GM12891 (cell line): Measurements from ENCODE around the gene DGCR2.

Experiments used
- PAX5 ChIP-seq: IDR thresholded peaks from 2 replicates; pipeline ENCODE4 v1.6.1; 2011; ENCODE audit warnings: low read length, moderate library complexity, mild to moderate bottlenecking; ENCODE audit not compliant: insufficient read depth, severe bottlenecking
- POLR2A ChIP-seq: IDR thresholded peaks from 2 replicates; pipeline ENCODE4 v1.6.1; 2011; ENCODE audit warnings: low read depth, low read length, control low read depth
- POLR2AphosphoS5 ChIP-seq: IDR thresholded peaks from 2 replicates; pipeline ENCODE4 v1.6.1; 2011; ENCODE audit warnings: low read depth, low read length, control low read depth

GRCh38 chr22:19058713-19059451 lies 63.3 kb downstream of the DGCR2 start:
- TF ChIP-seq POLR2A = no peak
- TF ChIP-seq POLR2AphosphoS5 = no peak
- TF ChIP-seq PAX5 = no peak
